NCI-H2196 treated with DMSO at 0.1 percent for 48 hours (cell line): ENCODE results near the gene CTAGE6.
"Not testable (repeated sequence)": the region's sequence is repeated elsewhere in the genome, so short reads cannot be mapped to it uniquely, and the experiment has no call there.

ENCODE experiments used
- DNase-seq: peaks from one replicate; lab custom pipeline; 2025; ENCODE audit not compliant: unreplicated experiment; lab: John Stamatoyannopoulos, UW

Gene CTAGE6

GRCh38 chr7:143715543-143716193 is 41.8 kb downstream of the CTAGE6 start:
- not testable (repeated sequence) for DNase-seq

- DNase-seq: not testable (repeated sequence)
These were observed 42.7 kb downstream of the CTAGE6 start for GRCh38 chr7:143714581-143715454.

GRCh38 chr7:143712381-143712780 is 45.1 kb downstream of the CTAGE6 start:
- not testable (repeated sequence) for DNase-seq

- not testable (repeated sequence) for DNase-seq
These were observed 45.7 kb downstream of the CTAGE6 start for GRCh38 chr7:143711727-143712324.

- not testable (repeated sequence) for DNase-seq
These were observed 47.6 kb downstream of the CTAGE6 start for GRCh38 chr7:143709895-143710294.
